Adipocyte (in vitro differentiated cells): ENCODE data around the gene SCN1A.

Experiments
- DNase-seq: peaks from one replicate; pipeline ENCODE4 v3.0.0-alpha.2; 2015; ENCODE audit warnings: low read depth
- H3K27me3 ChIP-seq: replicated peaks from 2 replicates; pipeline ENCODE4 v1.7.0; 2013; ENCODE audit warnings: mild to moderate bottlenecking, low read length, moderate library complexity; ENCODE audit not compliant: control insufficient read depth, insufficient read depth
- H3K36me3 ChIP-seq: 2 replicates; pipeline ENCODE4 v1.7.0; 2013; ENCODE audit warnings: low read length, mild to moderate bottlenecking, moderate library complexity; ENCODE audit not compliant: control insufficient read depth, insufficient read depth, severe bottlenecking
- H3K4me1 ChIP-seq: 2 replicates; pipeline ENCODE4 v1.7.0; 2013; ENCODE audit warnings: mild to moderate bottlenecking, low read length, moderate library complexity; ENCODE audit not compliant: control insufficient read depth, insufficient read depth
- H3K4me3 ChIP-seq: 2 replicates; pipeline ENCODE4 v1.7.0; 2013; ENCODE audit warnings: mild to moderate bottlenecking, low read length, moderate library complexity
- H3K9ac ChIP-seq: 2 replicates; pipeline ENCODE4 v1.7.0; 2013; ENCODE audit warnings: mild to moderate bottlenecking, low read length, moderate library complexity
- H3K9me3 ChIP-seq: 2 replicates; pipeline ENCODE4 v1.7.0; 2013; ENCODE audit warnings: mild to moderate bottlenecking, low read length, moderate library complexity; ENCODE audit not compliant: control insufficient read depth

SCN1A gene

DNA sequence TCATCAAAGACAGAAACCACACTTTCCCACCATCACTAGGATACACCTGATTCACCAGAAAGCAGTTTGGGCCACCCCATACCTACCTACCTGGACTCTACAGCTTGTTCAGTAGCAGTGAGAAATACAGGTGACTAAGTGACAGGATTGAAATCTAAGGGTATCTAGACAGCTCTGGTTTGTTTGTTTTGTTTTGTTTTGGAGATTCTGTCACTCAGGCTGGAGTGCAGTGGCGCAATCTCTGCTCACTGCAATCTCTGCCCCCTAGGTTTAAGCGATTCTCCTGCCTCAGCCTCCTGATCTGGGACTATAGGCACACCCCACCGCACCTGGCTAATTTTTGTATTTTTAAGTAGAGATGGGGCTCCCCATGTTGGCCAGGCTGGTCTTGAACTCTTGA is 177.4 kb downstream of the SCN1A start:
- Histone ChIP-seq H3K4me3 (no peak overlapping the region), H3K4me1 (peaks cover 17% of the 10 kb centered on the region), H3K9me3 (no peaks in the 10 kb centered on the region), H3K27me3 (no peaks in the 10 kb centered on the region), H3K9ac (no peak overlapping the region), H3K36me3 (peaks cover 20% of the 10 kb centered on the region)
- no peak for DNase-seq

DNA sequence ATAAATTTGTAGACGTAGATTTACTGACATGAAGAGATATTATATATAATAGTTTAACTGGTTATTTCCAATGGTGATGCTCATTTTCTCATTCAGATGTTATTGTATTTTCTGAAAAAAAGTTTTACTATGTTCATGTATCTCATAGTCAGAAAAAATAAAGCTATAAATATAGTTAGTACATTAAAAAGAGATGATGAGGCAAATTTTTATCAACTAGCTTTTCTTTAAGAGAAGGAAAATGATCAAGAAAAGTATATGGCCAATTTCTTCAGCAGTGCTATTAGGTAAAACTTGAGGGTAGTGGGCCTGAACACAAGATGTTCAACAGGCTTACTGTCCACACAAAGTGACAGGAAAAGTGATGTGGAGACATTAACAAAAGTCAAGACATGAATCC is 186.0 kb downstream of the SCN1A start:
- DNase-seq, result no peak
- peaks cover 64% of the 10 kb centered on the region for H3K36me3 ChIP-seq
- H3K4me1 ChIP-seq, result no peaks in the 10 kb centered on the region
- H3K4me3 ChIP-seq, result no peak overlapping the region
- no peaks in the 10 kb centered on the region for H3K27me3 ChIP-seq
- H3K9ac ChIP-seq, result no peak overlapping the region
- no peaks in the 10 kb centered on the region for H3K9me3 ChIP-seq

DNA sequence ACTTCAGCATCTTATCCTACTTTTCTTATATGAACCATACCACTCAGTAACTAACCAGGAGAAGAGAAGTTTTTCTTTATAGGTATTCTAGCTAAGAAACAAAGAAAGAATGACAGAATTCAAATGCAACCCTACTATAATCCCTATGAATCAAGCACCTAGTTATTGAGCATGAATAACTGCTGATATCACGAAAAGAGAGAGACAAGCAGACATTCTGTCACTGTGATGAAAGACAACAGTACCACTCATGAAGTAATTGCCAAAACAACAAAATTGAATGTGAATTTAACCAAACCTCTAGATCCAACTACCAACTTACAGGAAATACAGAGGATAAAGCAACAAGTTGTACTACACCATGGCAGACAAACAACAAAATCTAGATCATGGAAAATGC is 189.6 kb downstream of the SCN1A start:
- Histone ChIP-seq H3K36me3 (peaks cover 54% of the 10 kb centered on the region), H3K9me3 (no peaks in the 10 kb centered on the region), H3K4me3 (no peak overlapping the region), H3K4me1 (no peaks in the 10 kb centered on the region), H3K9ac (no peak overlapping the region), H3K27me3 (no peaks in the 10 kb centered on the region)
- DNase-seq, result no peak
